Mucosa of stomach (tissue), 1 donor: Measurements from ENCODE around the gene FXN.

ENCODE experiments used
- H3K27me3 ChIP-seq: one replicate; pipeline ENCODE4 v1.7.0; 2013; ENCODE audit warnings: mild to moderate bottlenecking, low read length; ENCODE audit not compliant: control insufficient read depth, insufficient read depth
- H3K36me3 ChIP-seq: one replicate; pipeline ENCODE4 v1.7.0; 2013; ENCODE audit warnings: low read length; ENCODE audit not compliant: control insufficient read depth, insufficient read depth
- H3K4me1 ChIP-seq: one replicate; pipeline ENCODE4 v1.7.0; 2013; ENCODE audit warnings: mild to moderate bottlenecking, low read length; ENCODE audit not compliant: control insufficient read depth, insufficient read depth
- H3K4me3 ChIP-seq: one replicate; pipeline ENCODE4 v1.7.0; 2013; ENCODE audit warnings: low read length
- H3K9ac ChIP-seq: one replicate; pipeline ENCODE4 v1.7.0; 2013; ENCODE audit warnings: mild to moderate bottlenecking, low read length, moderate library complexity
- H3K9me3 ChIP-seq: one replicate; pipeline ENCODE4 v1.7.0; 2013; ENCODE audit warnings: mild to moderate bottlenecking, low read length, moderate library complexity; ENCODE audit not compliant: control insufficient read depth
- donor health status: Pancreatic carcinoma.

Gene FXN

GRCh38 chr9:69054989-69055388, 19.4 kb downstream of the FXN start:
- Histone ChIP-seq H3K27me3 (no peaks in the 10 kb centered on the region), H3K4me3 (no peak overlapping the region), H3K36me3 (no peaks in the 10 kb centered on the region), H3K4me1 (peaks cover 11% of the 10 kb centered on the region), H3K9me3 (no peaks in the 10 kb centered on the region), H3K9ac (no peak overlapping the region)

DNA sequence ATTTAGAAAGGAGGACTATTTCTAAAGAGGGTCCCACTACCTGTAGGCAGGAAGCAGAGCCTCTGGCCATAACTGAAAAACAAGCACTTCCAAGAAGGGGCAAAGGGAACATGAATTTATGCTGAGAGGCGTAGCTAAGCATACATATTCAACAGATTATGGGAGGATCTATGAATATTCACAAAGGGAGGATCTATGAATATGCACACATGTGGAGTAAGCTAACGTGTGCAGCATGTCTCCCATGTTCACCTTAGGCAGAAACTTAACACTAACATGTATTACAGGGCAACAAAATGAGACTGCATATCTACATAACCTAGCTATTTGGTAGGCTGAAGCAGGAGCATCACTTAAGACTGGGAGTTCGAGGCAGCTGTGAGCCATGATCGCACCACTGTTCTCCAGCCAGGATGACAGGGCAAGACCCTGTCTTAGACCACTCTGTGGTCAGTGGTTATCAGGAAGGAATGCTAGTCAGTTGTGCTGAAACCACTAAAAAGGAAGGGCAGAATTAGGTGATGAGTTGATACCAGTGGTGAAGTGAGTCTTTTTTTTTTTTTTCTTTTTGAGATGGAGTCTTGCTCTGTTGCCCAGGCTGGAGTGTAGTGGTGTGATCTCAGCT, 20.8 kb downstream of the FXN start:
- Histone ChIP-seq H3K27me3 (no peaks in the 10 kb centered on the region), H3K9ac (no peak overlapping the region), H3K9me3 (no peaks in the 10 kb centered on the region), H3K4me3 (no peak overlapping the region), H3K36me3 (no peaks in the 10 kb centered on the region), H3K4me1 (peaks cover 11% of the 10 kb centered on the region)

DNA sequence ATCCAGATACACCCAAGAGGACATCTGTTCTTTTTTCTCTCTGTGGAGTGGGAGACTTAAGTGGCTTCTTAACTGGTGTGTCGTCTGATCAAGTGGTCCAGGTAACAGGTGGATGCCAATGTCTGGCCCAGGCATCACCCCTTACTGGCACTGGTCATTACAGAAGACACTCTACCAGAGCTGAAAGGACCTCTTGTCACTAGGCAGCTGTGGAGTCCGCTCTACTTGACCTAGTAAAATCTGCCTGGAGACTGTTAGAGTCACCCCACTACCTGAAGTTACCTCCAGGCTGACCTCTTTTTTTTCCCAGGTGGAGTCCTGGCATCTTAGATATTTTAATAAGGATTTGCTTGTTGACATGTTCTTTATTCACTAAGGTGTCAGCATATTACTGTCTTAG, 22.5 kb downstream of the FXN start:
- no peak overlapping the region for H3K4me3 ChIP-seq
- no peak overlapping the region for H3K9ac ChIP-seq
- no peaks in the 10 kb centered on the region for H3K36me3 ChIP-seq
- peaks cover 11% of the 10 kb centered on the region for H3K4me1 ChIP-seq
- no peaks in the 10 kb centered on the region for H3K9me3 ChIP-seq
- H3K27me3 ChIP-seq, result no peaks in the 10 kb centered on the region

DNA sequence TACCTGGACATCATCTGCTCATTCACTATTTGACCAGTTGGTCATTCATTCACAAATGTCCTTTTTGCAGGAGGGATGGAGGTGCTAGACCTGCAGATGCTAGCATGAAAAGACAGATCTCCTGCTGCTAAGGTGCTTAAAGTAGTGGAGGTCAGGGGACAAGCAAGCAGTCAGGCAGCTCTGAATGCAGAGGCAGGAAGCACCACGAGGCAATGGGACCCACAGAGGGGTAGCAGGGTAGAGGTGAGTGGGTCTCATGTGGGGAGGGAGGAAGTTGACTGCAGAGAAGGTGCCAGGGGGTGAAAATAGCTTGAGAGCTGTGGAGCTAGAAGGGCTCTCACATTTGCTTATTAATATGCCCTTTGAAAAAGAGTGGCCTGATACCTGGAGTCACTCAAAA, 25.2 kb downstream of the FXN start:
- no peaks in the 10 kb centered on the region for H3K9me3 ChIP-seq
- H3K36me3 ChIP-seq, result no peaks in the 10 kb centered on the region
- no peaks in the 10 kb centered on the region for H3K4me1 ChIP-seq
- H3K9ac ChIP-seq, result no peak overlapping the region
- no peak overlapping the region for H3K4me3 ChIP-seq
- H3K27me3 ChIP-seq, result no peaks in the 10 kb centered on the region

DNA sequence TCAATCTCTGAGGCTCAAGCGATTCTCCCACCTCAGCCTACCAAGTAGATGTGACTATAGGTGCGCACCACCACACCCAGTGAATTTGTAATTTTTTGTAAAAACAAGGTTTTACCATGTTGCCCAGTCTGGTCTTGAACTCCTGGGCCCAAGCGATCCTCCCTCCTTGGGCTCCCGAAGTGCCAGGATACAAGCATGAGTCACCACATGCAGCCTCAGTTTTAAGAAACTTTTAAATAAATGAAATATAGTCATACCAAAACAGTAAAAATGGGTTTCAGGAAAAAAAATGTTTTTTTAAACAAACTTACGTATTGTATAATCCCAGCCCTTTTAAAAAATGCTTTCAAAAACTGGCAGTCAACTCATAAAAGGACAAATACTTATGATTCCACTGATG, 26.6 kb downstream of the FXN start:
- Histone ChIP-seq H3K9ac (no peak overlapping the region), H3K27me3 (no peaks in the 10 kb centered on the region), H3K4me3 (no peak overlapping the region), H3K4me1 (no peaks in the 10 kb centered on the region), H3K9me3 (no peaks in the 10 kb centered on the region), H3K36me3 (no peaks in the 10 kb centered on the region)

- H3K4me1 ChIP-seq, result no peaks in the 10 kb centered on the region
- no peak overlapping the region for H3K9ac ChIP-seq
- no peaks in the 10 kb centered on the region for H3K27me3 ChIP-seq
- H3K36me3 ChIP-seq, result no peaks in the 10 kb centered on the region
- H3K4me3 ChIP-seq, result no peak overlapping the region
- no peaks in the 10 kb centered on the region for H3K9me3 ChIP-seq
Measured at GRCh38 chr9:69063839-69064238, 28.3 kb downstream of the FXN start.

- Histone ChIP-seq H3K36me3 (no peaks in the 10 kb centered on the region), H3K4me1 (no peaks in the 10 kb centered on the region), H3K27me3 (no peaks in the 10 kb centered on the region), H3K4me3 (no peak overlapping the region), H3K9ac (no peak overlapping the region), H3K9me3 (no peaks in the 10 kb centered on the region)
Measured at GRCh38 chr9:69065660-69066059, 30.1 kb downstream of the FXN start.

- H3K27me3 ChIP-seq, result no peaks in the 10 kb centered on the region
- no peaks in the 10 kb centered on the region for H3K9me3 ChIP-seq
- H3K4me1 ChIP-seq, result no peaks in the 10 kb centered on the region
- no peak overlapping the region for H3K9ac ChIP-seq
- H3K4me3 ChIP-seq, result no peak overlapping the region
- H3K36me3 ChIP-seq, result no peaks in the 10 kb centered on the region
Measured at GRCh38 chr9:69066955-69067354, 31.4 kb downstream of the FXN start.

DNA sequence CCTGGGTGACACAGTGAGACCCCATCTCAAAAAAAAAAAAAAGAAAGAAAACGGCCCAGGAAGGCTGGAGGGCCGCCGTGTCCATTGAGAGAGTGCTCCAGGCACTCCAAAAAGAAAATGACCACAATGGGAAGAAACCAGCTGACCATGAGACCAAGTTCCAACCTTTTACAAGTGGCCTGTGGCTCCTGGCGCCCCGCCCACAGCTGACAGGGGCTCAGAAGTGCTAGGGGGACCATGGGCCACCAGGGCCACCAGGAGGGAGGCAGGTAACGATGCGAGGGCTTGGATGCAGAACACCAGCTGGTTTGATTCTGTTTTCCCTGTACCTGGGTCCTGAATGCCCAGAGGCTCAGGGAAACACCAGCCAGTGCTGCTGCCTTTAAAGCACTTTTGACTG, 34.6 kb downstream of the FXN start:
- no peak overlapping the region for H3K4me3 ChIP-seq
- no peaks in the 10 kb centered on the region for H3K36me3 ChIP-seq
- no peak overlapping the region for H3K9ac ChIP-seq
- no peaks in the 10 kb centered on the region for H3K27me3 ChIP-seq
- no peaks in the 10 kb centered on the region for H3K4me1 ChIP-seq
- H3K9me3 ChIP-seq, result no peaks in the 10 kb centered on the region

DNA sequence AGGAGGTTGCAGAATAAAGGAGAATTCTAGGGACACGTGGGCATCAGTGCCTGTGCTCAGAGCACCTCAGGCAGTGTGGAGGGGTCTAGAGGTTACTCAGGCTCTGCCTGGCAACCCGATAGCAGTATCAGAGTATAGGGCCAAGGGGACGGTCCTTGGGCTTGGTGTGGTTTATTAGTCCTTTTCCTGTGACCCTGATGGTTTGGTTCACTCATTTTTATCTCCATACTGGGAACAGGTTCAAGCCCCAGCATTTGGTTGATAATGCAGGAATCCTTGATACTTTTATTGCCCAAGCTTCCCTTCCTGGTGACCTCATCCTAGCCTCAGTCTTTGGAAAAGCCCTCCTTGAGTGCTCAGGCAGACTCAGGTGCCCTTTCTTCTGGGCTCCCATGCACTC, 35.5 kb downstream of the FXN start:
- Histone ChIP-seq H3K4me1 (no peaks in the 10 kb centered on the region), H3K36me3 (no peaks in the 10 kb centered on the region), H3K9ac (no peak overlapping the region), H3K27me3 (no peaks in the 10 kb centered on the region), H3K9me3 (no peaks in the 10 kb centered on the region), H3K4me3 (no peak overlapping the region)

DNA sequence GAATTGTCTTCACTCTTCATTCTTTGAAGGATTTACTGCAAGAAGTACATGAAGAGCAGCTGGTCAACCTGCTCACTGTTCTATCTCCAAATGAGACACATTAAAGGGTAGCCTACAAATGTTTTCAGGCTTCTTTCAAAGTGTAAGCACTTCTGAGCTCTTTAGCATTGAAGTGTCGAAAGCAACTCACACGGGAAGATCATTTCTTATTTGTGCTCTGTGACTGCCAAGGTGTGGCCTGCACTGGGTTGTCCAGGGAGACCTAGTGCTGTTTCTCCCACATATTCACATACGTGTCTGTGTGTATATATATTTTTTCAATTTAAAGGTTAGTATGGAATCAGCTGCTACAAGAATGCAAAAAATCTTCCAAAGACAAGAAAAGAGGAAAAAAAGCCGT, 37.6 kb downstream of the FXN start:
- Histone ChIP-seq H3K36me3 (no peaks in the 10 kb centered on the region), H3K9me3 (no peaks in the 10 kb centered on the region), H3K27me3 (no peaks in the 10 kb centered on the region), H3K4me1 (no peaks in the 10 kb centered on the region), H3K4me3 (no peak overlapping the region), H3K9ac (no peak overlapping the region)

- no peaks in the 10 kb centered on the region for H3K9me3 ChIP-seq
- no peak overlapping the region for H3K9ac ChIP-seq
- H3K27me3 ChIP-seq, result no peaks in the 10 kb centered on the region
- no peaks in the 10 kb centered on the region for H3K4me1 ChIP-seq
- no peaks in the 10 kb centered on the region for H3K36me3 ChIP-seq
- no peak overlapping the region for H3K4me3 ChIP-seq
Measured at GRCh38 chr9:69074801-69075200, 39.2 kb downstream of the FXN start.

GRCh38 chr9:69076550-69076949, 41.0 kb downstream of the FXN start:
- Histone ChIP-seq H3K36me3 (no peaks in the 10 kb centered on the region), H3K4me1 (no peaks in the 10 kb centered on the region), H3K4me3 (no peak overlapping the region), H3K27me3 (no peaks in the 10 kb centered on the region), H3K9me3 (no peaks in the 10 kb centered on the region), H3K9ac (no peak overlapping the region)
